SKM-1 (cell line): ENCODE measurements around the gene TASOR.
A peak's percentile ranks its signal among the peaks of the same experiment; 100 is the strongest.

Experiments used
- DNase-seq: peaks from one replicate; lab custom pipeline; 2025; ENCODE audit not compliant: unreplicated experiment; lab: John Stamatoyannopoulos, UW

TASOR gene

DNA sequence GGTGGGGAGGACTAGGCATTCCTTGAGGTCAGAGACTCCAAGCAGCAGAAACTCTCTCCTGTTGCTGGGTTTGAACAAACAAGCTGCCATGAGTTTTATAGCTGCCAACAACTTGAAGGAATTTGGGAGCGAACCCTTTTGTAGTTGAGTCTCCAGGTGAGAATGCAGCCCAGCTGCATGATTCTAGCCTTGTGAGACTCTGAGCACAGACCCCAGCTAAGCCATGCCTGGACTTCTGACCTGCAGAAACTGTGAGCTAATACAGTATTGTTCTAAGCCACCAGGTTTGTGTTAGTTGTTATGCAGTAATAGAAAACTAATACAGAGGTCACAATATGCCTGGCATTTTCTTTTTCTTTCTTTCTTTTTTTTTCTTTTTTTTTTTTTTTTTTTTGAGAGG lies 6.2 kb upstream of the TASOR start:
- DNase-seq, result no peak

DNA sequence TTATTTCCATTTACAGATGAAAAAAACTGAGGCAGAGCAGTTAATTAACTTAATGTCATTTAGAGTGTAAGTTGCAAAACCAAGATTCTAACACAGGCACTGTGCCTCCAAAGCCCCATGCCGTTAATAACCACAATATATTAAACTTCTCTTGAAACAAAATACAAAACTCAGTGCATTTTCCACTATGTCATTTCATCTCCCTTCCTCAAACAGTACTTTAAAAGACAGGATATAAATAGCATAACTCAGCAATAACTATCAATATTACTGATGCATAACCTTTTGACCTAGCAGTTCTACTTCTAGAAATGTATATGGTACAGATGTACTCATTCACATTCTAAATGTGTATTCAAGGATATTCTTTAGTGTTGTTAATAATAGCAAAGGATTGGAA lies 5.1 kb upstream of the TASOR start:
- DNase-seq, result no peak

DNA sequence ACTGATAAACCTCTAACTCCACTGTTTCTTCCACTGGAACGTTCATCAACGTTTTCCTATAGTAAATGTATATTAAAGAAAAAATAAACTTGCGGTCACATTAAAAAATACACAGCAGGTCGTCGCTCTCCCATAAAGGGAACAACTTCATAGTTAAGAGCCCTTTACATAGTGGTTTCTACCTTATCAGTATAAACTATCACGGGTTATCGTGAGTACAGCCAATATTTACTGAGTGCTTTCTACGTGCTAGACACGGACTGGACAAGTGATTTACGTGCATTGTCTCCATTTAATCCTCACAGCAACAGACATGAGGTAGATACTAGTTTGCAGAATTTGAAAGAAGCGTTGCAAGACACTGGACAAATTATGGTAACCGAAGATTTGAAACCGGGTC lies 964 bp upstream of the TASOR start:
- DNase-seq, result no peak

DNA sequence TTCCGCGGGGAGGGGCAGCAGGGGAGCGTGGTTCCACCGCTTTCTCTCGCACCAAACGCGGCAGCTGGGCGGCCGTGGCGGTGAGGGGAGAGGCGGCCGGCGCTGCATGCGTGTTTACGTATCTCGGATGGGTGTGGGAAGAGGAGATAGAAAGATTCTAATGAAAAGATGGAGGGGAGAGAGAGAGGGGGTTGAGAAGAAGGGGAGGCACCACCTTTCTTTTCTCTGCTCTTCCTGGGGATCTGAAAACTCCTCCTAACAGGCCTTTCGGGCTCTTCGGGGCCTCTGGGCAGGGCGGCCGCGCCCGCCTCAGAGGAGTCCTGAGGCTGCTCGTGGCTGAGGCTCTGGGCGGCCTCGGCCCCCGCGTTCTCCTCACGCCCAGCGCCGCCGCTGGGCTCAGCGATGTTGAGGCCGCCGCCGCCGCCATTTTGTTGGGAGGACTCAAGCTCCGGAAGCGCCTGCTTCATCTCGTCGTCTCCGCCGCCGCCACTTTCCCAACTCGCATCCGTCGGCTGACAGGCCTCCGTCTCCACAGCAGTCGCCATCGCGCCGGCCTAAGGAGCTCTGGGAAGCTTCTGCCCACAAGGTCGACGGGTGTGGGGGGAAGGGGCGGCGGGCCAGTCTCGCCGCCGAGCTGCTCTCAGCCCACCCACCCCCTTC lies 473 bp downstream of the TASOR start:
- DNase-seq, result peak; percentile 72

DNA sequence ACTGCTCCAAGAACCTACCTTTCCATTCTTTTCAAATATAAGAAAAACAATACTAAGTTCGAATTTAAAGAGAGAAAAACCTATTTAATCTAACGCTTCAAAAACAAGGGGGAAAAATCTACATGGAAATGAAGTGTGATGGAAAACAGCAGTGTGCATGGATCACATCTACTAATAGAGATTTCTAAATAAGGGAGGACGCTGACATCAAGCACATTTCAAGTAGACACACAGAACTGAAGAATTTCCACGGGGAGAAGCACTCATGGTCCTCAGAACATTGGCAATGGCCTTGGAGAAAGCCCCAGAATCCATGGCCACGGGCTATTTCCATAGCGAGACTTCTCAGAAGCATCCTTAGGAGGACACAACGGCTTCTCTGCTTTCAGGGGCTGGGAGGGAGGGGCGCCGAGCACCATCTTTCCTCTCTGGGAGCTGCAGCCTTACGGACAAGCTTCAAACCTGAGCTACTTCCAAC lies 1.0 kb downstream of the TASOR start:
- DNase-seq, result no peak

DNA sequence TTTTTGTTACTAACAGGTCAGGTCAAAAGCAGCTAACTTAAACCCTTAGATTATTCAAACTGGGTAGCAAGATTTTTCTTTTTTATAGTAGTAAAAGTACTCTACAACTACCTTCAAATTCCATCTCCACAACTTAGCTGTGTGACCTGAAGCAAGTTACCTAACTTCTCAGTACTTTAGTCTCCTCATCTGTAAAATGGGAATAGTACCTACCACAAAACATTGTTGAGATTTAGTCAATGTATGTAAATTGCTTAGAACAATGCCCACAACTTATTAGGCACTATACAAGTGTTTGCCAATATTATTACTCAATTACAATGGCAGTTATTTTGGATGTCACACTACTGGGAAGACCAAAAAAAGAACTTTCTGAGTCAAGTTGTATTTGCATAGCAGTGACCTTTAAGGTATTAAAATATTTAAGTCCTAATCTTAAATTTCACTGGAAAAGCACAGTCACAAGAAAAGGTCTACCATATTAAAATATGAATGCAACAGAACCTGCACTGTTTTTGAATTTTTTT lies 2.9 kb downstream of the TASOR start:
- DNase-seq, result no peak

DNA sequence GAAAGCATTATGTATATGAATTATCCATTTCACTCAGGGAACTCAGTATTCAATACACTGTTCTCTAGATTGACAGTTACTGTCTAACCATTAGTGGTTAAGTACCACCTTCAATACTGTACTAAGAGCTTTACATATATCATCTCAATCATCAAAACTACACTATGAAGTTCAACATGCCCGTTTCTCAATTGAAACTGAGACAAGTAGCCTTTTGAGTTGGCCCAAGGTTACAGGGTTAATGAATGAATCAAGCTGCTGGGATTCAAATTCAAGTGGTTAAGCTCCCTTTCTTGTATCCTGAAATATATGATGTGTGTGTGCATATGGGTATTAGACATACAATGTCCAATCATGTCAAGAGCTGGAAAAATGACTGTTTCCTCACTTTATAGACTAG lies 5.8 kb downstream of the TASOR start:
- DNase-seq, result no peak

DNA sequence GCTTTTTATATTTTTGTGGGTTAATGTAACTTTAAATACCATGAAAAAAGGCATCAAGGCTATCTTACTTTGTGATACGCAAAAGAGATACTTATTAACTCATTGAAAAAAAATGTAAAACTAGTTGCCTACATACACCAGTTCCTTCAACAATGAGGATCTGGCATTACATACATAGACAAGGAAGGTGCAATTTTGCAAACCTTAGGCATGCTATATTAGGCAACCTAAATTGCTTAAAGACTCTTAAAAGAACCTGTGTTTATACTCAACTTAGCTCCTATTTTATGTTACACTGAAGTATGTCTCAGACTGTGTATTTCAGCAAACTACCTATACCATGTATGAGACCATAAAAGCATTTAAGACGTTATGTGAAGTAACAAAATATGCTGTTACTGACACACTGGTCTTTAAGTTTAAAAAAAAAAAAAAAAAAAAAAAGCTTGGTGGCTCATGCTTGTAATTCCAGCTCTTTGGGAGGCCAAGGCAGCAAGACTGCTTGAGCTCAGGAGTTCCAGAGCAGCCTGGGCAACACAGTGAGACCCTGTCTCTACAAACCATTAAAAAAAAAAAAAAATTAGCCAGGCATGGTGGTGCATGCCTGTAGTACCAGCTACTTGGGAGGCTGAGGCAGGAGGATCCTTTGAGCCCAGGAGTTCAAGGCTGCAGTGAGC lies 9.1 kb downstream of the TASOR start:
- no peak for DNase-seq

DNA sequence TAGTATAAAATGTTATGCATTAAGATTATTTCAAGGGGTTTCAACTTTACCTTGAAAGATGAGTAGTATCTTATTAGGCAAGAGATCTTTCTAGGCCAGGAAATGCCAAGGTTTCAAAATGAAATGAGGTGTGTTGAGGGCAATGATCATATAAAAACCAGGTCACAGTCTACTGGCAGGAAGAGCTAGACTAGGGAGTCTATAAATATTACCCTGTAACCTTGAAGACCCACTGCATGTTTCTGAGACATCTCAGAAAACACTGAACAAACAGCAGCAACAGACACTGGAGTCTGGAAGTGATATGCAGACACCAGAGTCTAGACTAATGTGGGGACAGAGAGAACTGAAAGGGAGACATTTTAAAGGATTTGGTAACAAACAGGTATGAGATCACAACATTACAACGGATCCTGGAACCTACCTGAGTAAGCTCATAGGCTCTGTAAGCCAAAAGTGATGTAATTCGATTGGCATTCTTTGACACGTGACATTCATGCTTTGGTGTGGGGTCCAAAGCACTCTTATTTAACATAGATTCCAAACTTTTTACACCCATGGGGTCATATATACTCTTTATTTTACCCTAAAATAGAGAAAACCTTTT lies 15.0 kb downstream of the TASOR start:
- DNase-seq, result no peak

DNA sequence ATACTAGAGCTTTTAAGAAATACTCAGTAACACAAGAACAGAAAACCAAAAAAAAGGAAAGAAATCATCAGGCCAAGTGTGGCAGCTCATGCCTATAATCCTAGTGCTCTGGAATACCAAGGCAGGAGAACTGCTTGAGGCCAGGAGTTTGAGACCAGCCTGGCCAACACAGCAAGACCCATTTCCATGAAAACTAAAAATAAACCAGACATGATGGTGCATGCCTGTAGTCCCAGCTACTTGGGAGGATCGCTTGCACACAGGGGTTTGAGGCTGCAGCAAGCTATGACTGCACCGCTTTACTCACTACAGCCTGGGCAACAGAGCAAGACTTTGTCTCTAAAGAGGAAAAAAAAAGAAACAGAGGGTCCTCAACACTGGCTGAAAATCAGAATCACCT lies 18.2 kb downstream of the TASOR start:
- no peak for DNase-seq

DNA sequence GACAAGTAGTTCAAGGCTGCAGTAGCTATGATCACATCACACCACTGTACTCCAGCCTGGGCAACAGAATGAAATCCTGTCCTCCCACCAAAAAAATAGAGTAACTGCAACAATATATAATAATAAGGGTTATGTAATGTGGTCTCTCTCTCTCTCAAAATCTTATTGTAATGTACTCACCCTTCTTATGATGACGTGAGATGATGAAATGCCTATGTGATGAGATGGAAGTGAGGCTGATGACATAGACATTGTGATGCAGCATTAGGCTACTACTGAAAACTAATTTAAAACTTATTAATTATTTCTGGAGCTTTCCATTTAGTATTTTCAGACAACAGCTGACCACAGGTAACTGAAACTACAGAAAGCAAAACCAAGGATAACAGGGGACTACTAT lies 27.4 kb downstream of the TASOR start:
- no peak for DNase-seq

DNA sequence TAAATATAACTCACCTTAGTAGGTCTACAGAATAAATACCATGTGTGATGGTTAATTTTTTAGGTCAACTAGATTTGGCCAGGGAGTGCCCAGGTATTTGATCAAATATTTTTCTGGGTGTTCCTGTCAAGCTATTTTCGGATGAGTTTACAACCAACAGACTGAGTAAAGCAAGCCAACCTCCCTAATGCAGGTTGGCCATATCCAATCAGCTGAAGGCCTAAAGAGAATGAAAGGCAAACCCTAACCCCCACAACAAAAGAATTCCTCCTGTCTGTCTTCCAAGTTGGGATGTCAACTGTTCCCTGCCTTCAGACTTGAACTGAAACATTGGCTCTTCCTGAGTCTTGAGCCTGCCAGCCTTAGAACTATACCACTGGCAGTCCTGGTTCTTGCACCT lies 28.6 kb downstream of the TASOR start:
- no peak for DNase-seq

DNA sequence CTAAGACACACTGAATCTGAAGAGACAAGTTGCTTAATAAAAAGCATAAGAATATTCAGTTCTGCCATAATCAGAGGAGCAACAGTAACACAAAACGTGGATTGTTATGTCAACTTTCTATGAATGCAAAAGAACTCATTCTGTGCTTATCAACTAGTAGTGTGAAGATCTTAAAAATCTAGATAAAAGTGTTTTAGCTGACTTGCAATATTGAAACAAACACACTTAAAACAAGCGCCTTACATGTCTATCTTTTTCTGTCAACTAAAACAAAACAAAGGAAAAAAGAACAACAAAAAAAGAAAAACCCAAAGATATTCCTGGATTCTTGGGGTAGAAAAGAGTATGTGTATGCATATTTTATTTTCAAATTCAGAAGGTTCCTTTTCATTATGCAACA lies 37.7 kb downstream of the TASOR start:
- DNase-seq, result no peak

DNA sequence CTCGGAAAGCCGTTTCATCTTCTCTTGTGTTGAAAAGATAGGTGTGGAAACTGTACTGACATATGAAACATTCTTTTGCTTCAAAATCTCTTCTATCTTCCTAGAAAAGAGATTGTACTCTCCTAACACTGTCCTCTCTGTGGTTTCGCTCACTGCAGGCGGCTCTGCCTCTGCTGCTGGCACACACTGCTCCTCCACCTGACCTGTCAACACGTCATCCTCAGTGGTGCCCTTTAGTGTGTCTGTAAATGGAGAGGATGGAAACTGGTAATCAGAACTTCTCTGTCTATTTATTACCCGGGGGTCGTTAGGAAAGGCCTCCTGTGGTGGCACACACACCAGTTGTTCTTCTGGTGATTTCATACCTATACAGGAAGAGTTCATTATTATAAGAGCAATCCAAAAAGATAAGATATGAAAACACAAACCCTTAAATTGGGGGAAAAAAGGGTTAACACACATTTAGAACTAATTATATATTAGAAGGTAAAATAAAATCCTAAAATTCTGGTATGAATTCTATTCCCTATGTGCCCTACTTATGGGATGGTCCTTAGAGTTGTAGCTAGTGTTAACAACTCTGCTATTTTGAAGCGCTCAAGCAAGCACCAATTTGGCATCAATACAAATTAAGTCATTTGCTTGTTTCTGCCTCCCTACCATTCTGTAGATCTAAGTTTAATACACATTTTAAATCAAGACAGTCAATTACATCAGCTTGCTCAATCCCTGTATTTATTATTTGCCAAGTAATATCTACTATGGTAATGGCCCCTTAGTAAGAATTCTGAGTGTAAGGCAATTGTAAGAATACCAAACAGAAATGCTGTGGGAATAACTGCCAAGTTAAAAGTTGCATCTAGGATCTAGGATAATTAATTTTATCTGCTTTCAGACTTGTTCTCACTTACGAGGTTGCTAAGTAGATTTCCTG lies 49.2 kb downstream of the TASOR start:
- DNase-seq, result no peak
